Measurements from ENCODE around the gene SNORC.

DNA sequence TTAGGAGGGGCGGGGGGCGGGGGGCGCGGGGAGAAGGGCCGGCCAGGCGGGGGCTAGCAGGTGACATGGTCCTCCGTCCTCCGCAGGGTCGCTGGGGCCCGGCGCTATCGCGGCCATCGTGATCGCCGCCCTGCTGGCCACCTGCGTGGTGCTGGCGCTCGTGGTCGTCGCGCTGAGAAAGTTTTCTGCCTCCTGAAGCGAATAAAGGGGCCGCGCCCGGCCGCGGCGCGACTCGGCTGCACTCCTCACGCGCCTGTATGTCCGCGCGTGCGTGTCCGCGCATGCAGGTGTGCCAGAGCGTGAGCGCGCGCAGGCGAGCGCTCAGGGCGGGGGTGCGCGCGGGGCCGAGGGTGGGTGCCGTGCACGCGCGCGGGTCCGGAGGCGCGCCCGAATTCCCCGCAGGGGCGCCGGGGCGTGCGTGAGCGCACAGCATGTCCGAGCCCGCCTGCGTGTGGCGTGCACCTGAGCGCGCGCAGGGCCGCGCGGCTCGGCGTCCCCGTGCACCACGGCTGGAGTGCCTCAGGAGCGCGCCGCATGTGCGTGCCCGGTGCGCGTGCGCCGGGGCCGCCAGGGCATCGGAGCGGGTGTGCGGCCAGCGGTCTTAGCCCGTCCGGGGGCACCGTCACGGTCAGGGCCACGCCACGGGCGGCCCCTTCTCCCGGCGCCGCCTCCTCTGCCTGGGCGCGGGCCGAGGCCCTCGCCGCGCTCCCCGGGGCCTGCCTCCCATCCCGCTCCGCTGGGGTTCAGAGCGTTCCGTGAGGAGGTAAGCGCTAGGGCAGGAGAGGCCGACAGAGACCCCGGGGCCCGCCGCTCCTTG is 6.3 kb downstream of the SNORC start:
- TF ChIP-seq EP300 (IDR thresholded peaks at IDR 0.05): no peak
- peak in 2 of 5 experiments; percentile 5 to 9 for TF ChIP-seq CTCF (IDR thresholded peaks at IDR 0.05)
- TF ChIP-seq POLR2A (IDR thresholded peaks at IDR 0.05): no peak

All from tibial nerve (tissue), 4 donors.